Testis (tissue), 3 donors: ENCODE results near the gene MEGF11. TPM values are rescaled to one million over a fixed set of nuclear protein-coding genes. Genes with fewer than 3 reads are reported as not detected.

ENCODE experiments used
- DNase-seq: peaks from one replicate; pipeline ENCODE4 v3.0.0-alpha.2; 2019
- H3K27ac ChIP-seq, 2 donors: fragments of 200-600 bp; sonication (generic); one replicate each; pipeline ENCODE4 v1.5.1; 2019
- H3K27me3 ChIP-seq: fragments of 200-600 bp; sonication (generic); one replicate; pipeline ENCODE4 v1.5.1; 2019
- H3K36me3 ChIP-seq: fragments of 200-600 bp; sonication (generic); one replicate; pipeline ENCODE4 v1.5.1; 2017; ENCODE audit warnings: low read depth; ENCODE audit errors: missing control alignments
- H3K4me1 ChIP-seq: fragments of 200-600 bp; sonication (generic); one replicate; pipeline ENCODE4 v1.5.1; 2019
- H3K4me3 ChIP-seq, 2 donors: fragments of 200-600 bp; sonication (generic); one replicate each; pipeline ENCODE4 v1.5.1; 2017 to 2019
- H3K9me3 ChIP-seq: fragments of 200-600 bp; sonication (generic); one replicate; pipeline ENCODE4 v1.5.1; 2017
- POLR2A ChIP-seq: fragments of 450-650 bp; IDR thresholded peaks from one replicate; pipeline ENCODE4 v1.6.1; 2017; ENCODE audit warnings: antibody characterized with exemption, mild to moderate bottlenecking, moderate library complexity
- WGBS, 2 donors: methylation state at CpG; one replicate each; pipeline ENCODE4 v1.1.5; 2018; 5-methylcytosine and 5-hydroxymethylcytosine counted together
- intact Hi-C: fragments of 100-400 bp; cut with DNase I; formaldehyde crosslinking; loops from one replicate; pipeline ENCODE4 v1.15.1; 2023; ENCODE audit warnings: low total_unique reads
- polyA plus RNA-seq: library from polyadenylated mRNA; stranded (reverse); fragments of 350-450 nt; fragmentation: Illumina TruSeq; extraction: RNeasy Lipid Tissue Mini Kit (QIAGEN cat#74804); gene quantifications from one replicate; pipeline ENCODE4 v1.2.3, GENCODE V29; 2014; ENCODE audit warnings: low read depth, low replicate concordance; ENCODE audit not compliant: insufficient read depth
- total RNA-seq, 2 donors: library from RNA; depleted of rRNA; stranded (reverse); fragments of >200 nt; gene quantifications; one replicate each; pipeline ENCODE4 v1.2.3, GENCODE V29; 2016
- TF ChIP-seq, protein P1 (sequence below), 3 experiments: fragments of 450-650 bp in 2 of 3; fragments of 200-600 bp in 1 of 3; sonication (generic) in 1 of 3; IDR thresholded peaks; one replicate each; pipeline ENCODE4 v1.5.1; 2016 to 2019; ENCODE audit warnings: antibody characterized with exemption in 3 of 3, mild to moderate bottlenecking in 2 of 3, moderate library complexity in 1 of 3

Gene MEGF11
- total and polyA plus RNA-seq, 3 donors from 2014 or later, result 4.5 to 18.7 (median 8.6) TPM

DNA sequence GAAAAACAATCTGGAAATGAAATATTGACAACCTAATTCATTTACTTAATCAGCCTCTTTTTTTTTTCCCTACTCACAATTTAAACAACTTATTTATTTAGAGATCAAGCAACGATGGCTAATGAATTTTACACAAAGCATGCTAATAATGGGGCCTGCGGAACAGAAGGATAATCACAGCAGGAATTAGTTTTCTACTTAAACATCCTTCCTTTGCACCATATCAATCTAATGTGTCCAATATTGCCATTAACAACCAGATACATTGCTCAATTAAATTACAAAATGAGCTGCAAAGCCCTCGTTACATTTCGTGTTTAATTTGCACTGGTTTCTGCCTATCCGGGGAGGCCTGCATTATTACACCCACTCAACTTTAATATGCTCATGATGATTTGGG lies 285.0 kb downstream of the MEGF11 start:
- Histone ChIP-seq H3K4me1 (no peaks in the 10 kb centered on the region), H3K27me3 (no peaks in the 10 kb centered on the region), H3K36me3 (no peaks in the 10 kb centered on the region), H3K4me3 (no peak overlapping the region), H3K27ac (no peak overlapping the region), H3K9me3 (no peaks in the 10 kb centered on the region)
- intact Hi-C loops, result no loop called here
- 86 to 88% methylated on average over 5 of the region's 5 CpGs for WGBS, 2 donors
- TF ChIP-seq, protein P1, sequence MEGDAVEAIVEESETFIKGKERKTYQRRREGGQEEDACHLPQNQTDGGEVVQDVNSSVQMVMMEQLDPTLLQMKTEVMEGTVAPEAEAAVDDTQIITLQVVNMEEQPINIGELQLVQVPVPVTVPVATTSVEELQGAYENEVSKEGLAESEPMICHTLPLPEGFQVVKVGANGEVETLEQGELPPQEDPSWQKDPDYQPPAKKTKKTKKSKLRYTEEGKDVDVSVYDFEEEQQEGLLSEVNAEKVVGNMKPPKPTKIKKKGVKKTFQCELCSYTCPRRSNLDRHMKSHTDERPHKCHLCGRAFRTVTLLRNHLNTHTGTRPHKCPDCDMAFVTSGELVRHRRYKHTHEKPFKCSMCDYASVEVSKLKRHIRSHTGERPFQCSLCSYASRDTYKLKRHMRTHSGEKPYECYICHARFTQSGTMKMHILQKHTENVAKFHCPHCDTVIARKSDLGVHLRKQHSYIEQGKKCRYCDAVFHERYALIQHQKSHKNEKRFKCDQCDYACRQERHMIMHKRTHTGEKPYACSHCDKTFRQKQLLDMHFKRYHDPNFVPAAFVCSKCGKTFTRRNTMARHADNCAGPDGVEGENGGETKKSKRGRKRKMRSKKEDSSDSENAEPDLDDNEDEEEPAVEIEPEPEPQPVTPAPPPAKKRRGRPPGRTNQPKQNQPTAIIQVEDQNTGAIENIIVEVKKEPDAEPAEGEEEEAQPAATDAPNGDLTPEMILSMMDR (IDR thresholded peaks at IDR 0.05), result no peak
- no peak for TF ChIP-seq POLR2A
- no peak for DNase-seq

DNA sequence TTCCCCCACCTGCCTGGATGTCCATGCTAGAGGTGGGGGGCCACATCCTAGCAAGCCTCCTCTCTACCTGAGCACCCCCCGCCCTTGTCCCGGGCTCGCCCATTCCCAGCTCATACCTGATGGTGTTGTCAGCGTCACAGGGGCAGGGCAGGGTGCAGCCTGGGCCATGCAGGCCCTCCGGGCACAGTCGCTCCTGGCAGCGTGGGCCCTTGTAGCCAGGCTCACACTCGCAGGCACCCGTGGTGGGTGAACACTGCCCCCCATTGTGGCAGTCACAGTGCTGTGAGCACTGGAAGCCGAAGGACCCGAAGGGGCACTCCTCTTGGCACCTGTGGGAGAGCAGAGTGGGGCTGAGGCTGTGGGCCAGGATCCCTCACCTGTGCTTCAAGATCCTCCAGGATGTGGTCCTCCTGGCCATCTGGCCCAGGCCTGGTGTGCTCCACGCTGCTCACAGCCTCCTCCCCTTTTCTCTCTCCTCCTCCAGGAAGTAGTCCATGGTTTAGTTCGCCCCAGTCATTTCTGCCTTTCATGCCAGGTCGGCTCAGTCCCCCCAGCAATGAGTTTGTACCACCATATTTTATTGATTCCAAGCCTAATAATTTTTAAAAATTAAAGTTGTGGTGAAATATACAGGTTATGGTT lies 288.6 kb downstream of the MEGF11 start:
- 82 to 91% methylated on average over 14 of the region's 14 CpGs for WGBS, 2 donors
- no peak overlapping the region for H3K4me3 ChIP-seq
- H3K27ac ChIP-seq, result no peak overlapping the region
- no peak for DNase-seq
- TF ChIP-seq POLR2A, result no peak
- TF ChIP-seq, protein P1 (IDR thresholded peaks at IDR 0.05), result no peak
- no peaks in the 10 kb centered on the region for H3K9me3 ChIP-seq
- H3K4me1 ChIP-seq, result no peaks in the 10 kb centered on the region
- no peaks in the 10 kb centered on the region for H3K36me3 ChIP-seq
- no peaks in the 10 kb centered on the region for H3K27me3 ChIP-seq
- intact Hi-C loops, result no loop called here

DNA sequence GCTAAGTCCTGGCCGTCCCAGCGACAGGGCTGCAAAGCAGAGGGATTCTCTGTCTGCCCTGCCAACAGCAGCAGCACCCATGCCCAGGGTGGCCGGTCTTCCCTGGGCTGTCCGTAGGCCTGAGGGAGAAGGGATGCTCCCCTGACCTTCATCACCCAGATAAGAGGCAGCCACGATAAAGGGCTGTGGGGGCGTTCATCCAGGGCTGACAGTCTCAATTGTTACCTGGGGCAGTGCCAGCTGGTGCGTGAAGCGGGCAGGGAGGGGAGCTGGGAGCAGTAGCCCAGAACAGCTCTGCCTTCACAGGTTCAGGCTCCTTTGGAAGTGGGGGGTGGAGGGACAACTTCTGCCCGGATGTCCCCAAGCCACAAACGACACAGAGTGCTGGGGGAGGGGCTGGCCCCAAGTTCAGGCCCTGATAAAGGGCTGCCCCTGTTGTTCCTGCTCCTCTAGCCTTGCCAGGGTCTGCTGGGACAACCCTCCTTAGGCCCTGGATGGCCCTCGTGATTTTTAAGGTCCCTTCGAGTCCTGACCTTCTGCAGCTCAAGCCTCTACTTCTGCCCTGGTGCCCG lies 289.6 kb downstream of the MEGF11 start:
- no peaks in the 10 kb centered on the region for H3K36me3 ChIP-seq
- peak; percentile 29 for DNase-seq
- H3K27me3 ChIP-seq, result no peaks in the 10 kb centered on the region
- intact Hi-C loops, result no loop called here
- WGBS, 2 donors, result 43 to 59% methylated on average over 13 of the region's 13 CpGs
- H3K9me3 ChIP-seq, result no peaks in the 10 kb centered on the region
- H3K4me3 ChIP-seq, result no peak overlapping the region
- no peak overlapping the region for H3K27ac ChIP-seq
- no peaks in the 10 kb centered on the region for H3K4me1 ChIP-seq
- TF ChIP-seq, protein P1 (IDR thresholded peaks at IDR 0.05), result no peak
- TF ChIP-seq POLR2A, result no peak

DNA sequence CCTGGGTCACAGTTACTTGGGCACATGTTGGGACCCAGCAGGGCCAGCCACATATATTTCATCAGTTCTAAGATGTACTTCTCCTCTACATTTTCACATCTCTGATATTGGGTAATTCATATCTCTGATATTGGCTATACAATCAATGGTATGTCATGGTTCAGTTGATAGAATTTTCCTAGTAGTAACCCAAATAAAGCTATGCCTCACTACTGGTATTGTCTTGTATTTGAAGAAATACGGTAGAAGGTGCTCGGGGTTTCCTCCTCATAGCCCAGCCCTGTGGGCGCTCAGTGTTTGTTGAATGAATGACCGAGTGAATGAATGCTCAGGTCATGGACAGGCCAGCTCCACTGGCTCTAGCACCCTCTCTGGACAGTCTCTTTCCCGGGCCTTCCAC lies 290.2 kb downstream of the MEGF11 start:
- H3K4me1 ChIP-seq, result no peaks in the 10 kb centered on the region
- no peak for DNase-seq
- H3K36me3 ChIP-seq, result no peaks in the 10 kb centered on the region
- H3K27ac ChIP-seq, result no peak overlapping the region
- WGBS, 2 donors, result 49% methylated on average over 5 of the region's 5 CpGs
- H3K9me3 ChIP-seq, result no peaks in the 10 kb centered on the region
- no peak for TF ChIP-seq POLR2A
- TF ChIP-seq, protein P1 (IDR thresholded peaks at IDR 0.05), result no peak
- no peak overlapping the region for H3K4me3 ChIP-seq
- H3K27me3 ChIP-seq, result no peaks in the 10 kb centered on the region
- intact Hi-C loops, result no loop called here

DNA sequence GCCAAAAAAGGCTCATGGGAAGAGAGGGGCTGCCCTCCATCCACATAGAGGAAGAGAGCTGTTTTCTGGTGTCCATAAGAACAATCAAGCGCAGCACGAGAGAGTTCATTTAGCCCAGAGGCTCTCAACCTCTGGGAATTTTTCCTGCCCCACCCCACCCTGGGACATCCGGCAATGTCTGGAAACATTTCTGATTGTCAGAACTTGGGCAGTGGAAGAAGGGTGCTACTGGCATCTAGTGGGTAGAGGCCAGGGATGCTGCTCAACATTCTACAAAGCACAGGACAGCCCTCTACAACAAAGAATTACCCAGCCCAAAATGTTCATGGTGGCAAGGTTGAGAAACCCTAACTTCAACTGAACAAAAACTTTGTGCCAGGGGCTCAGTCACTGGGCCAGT lies 291.4 kb downstream of the MEGF11 start:
- no peaks in the 10 kb centered on the region for H3K27me3 ChIP-seq
- intact Hi-C loops, result no loop called here
- DNase-seq, result no peak
- TF ChIP-seq POLR2A, result no peak
- H3K9me3 ChIP-seq, result no peaks in the 10 kb centered on the region
- H3K4me1 ChIP-seq, result no peaks in the 10 kb centered on the region
- H3K36me3 ChIP-seq, result no peaks in the 10 kb centered on the region
- 71 to 91% methylated on average over 3 of the region's 3 CpGs for WGBS, 2 donors
- H3K4me3 ChIP-seq, result no peak overlapping the region
- H3K27ac ChIP-seq, result no peak overlapping the region
